Spinal cord (tissue), 10 donors: Measurements from ENCODE around the gene GNG7. TPM values are rescaled to one million over a fixed set of nuclear protein-coding genes. Genes with fewer than 3 reads are reported as not detected.

Experiments used
- DNase-seq, 6 donors: peaks; one replicate each; pipeline versions ENCODE4 v3.0.0 to v3.0.0-alpha.2; 2013 to 2015; ENCODE audit warnings: low spot score in 6 of 6, low read depth in 4 of 6
- H3K27ac ChIP-seq: one replicate; pipeline ENCODE4 v1.5.1; 2013; ENCODE audit warnings: low read depth, low read length, control low read depth
- H3K27me3 ChIP-seq: one replicate; pipeline ENCODE4 v1.6.1; 2013; ENCODE audit warnings: low read length; ENCODE audit not compliant: control insufficient read depth, insufficient read depth
- H3K36me3 ChIP-seq: one replicate; pipeline ENCODE4 v1.6.1; 2013; ENCODE audit warnings: low read length; ENCODE audit not compliant: control insufficient read depth, insufficient read depth
- H3K4me1 ChIP-seq: one replicate; pipeline ENCODE4 v1.6.1; 2013; ENCODE audit warnings: low read length; ENCODE audit not compliant: control insufficient read depth, insufficient read depth
- H3K4me3 ChIP-seq: one replicate; pipeline ENCODE4 v1.5.1; 2013; ENCODE audit warnings: low read depth, low read length, control low read depth
- H3K9me3 ChIP-seq: one replicate; pipeline ENCODE4 v1.6.1; 2013; ENCODE audit warnings: low read length; ENCODE audit not compliant: control insufficient read depth, insufficient read depth
- WGBS: methylation state at CpG from one replicate; pipeline ENCODE4 v1.1.5; 2013; ENCODE audit warnings: missing lambda C conversion rate; ENCODE audit not compliant: insufficient coverage; 5-methylcytosine and 5-hydroxymethylcytosine counted together
- long read RNA-seq, 4 donors: transcript quantifications; one replicate each; lab custom pipeline, GENCODE V29; 2026
- polyA plus RNA-seq, 2 donors: library from polyadenylated mRNA; unstranded; fragments of 120-200 nt; gene quantifications; one replicate each; pipeline ENCODE4 v1.2.1, GENCODE V29; 2013; ENCODE audit not compliant: insufficient read length in 2 of 2
- total RNA-seq, 2 donors: library from RNA; depleted of rRNA in 1 of 2; stranded (reverse); fragments of 120-200 nt in 1 of 2; fragments of >200 nt in 1 of 2; gene quantifications; one replicate each; pipeline versions ENCODE4 v1.2.3 to v1.2.4, GENCODE V29; 2013 to 2014
- donor health status: healthy.

Gene GNG7
- 10 to 100 TPM in 1 of 2 donors, 1 to 10 TPM in 1; 6.2 to 11.4 TPM for total RNA-seq
- polyA plus RNA-seq, result 10 to 100 TPM; 48.9 to 60.4 TPM
- long read RNA-seq, donor 1, full-length matches to known transcripts, result 14 of 19 reads
- long read RNA-seq, donor 1, partial matches to known transcripts, result 5 of 19 reads
- long read RNA-seq, donor 1, other reads (novel, unspliced or antisense), result 0 of 19 reads
- long read RNA-seq, donor 2, full-length matches to known transcripts, result 11 of 11 reads
- long read RNA-seq, donor 2, partial matches to known transcripts, result 0 of 11 reads
- long read RNA-seq, donor 2, other reads (novel, unspliced or antisense), result 0 of 11 reads
- long read RNA-seq, donor 3, full-length matches to known transcripts, result 19 of 19 reads
- long read RNA-seq, donor 3, partial matches to known transcripts, result 0 of 19 reads
- long read RNA-seq, donor 3, other reads (novel, unspliced or antisense), result 0 of 19 reads
- long read RNA-seq, donor 4, full-length matches to known transcripts, result 6 of 6 reads
- long read RNA-seq, donor 4, partial matches to known transcripts, result 0 of 6 reads
- long read RNA-seq, donor 4, other reads (novel, unspliced or antisense), result 0 of 6 reads

GRCh38 chr19:2702170-2703076, at the start of gene GNG7:
Gene GNG7 (minus strand): TSS chr19:2702694. CDS start chr19:2520688, 182,006 bp downstream.
- peak in 5 of 6 donors; percentile 78 to 97 (median 91) for DNase-seq
- peaks cover 33% of the 10 kb centered on the region for H3K4me1 ChIP-seq
- peak within 1 kb of the TSS; percentile 62 for H3K4me3 ChIP-seq
- no peaks in the 10 kb centered on the region for H3K9me3 ChIP-seq
- H3K36me3 ChIP-seq, result no peaks in the 10 kb centered on the region
- WGBS, result 1% methylated on average over 77 of the region's 77 CpGs
- no peaks in the 10 kb centered on the region for H3K27me3 ChIP-seq
- no peak within 1 kb of the TSS for H3K27ac ChIP-seq

GRCh38 chr19:2751438-2751830, 48.9 kb upstream of the GNG7 start:
- Histone ChIP-seq H3K4me1 (peaks cover 7% of the 10 kb centered on the region), H3K36me3 (peaks cover 39% of the 10 kb centered on the region), H3K27me3 (no peaks in the 10 kb centered on the region), H3K9me3 (no peaks in the 10 kb centered on the region), H3K27ac (no peak overlapping the region), H3K4me3 (no peak overlapping the region)
- 93% methylated on average over 20 of the region's 21 CpGs for WGBS
- DNase-seq, result no peak

- peaks cover 34% of the 10 kb centered on the region for H3K36me3 ChIP-seq
- no peak for DNase-seq
- H3K27me3 ChIP-seq, result no peaks in the 10 kb centered on the region
- H3K4me3 ChIP-seq, result no peak overlapping the region
- 78% methylated on average over 16 of the region's 17 CpGs for WGBS
- no peaks in the 10 kb centered on the region for H3K9me3 ChIP-seq
- peaks cover 7% of the 10 kb centered on the region for H3K4me1 ChIP-seq
- no peak overlapping the region for H3K27ac ChIP-seq
These were observed 48.4 kb upstream of the GNG7 start for GRCh38 chr19:2750808-2751437.

GRCh38 chr19:2747349-2747748, 44.9 kb upstream of the GNG7 start:
- no peak for DNase-seq
- peaks cover 3% of the 10 kb centered on the region for H3K27me3 ChIP-seq
- no peak overlapping the region for H3K4me3 ChIP-seq
- no peak overlapping the region for H3K27ac ChIP-seq
- H3K9me3 ChIP-seq, result no peaks in the 10 kb centered on the region
- H3K36me3 ChIP-seq, result no peaks in the 10 kb centered on the region
- peaks cover 7% of the 10 kb centered on the region for H3K4me1 ChIP-seq
- 89% methylated on average over 2 of the region's 7 CpGs for WGBS

- Histone ChIP-seq H3K9me3 (no peaks in the 10 kb centered on the region), H3K4me3 (no peak overlapping the region), H3K27ac (no peak overlapping the region), H3K27me3 (peaks cover 5% of the 10 kb centered on the region), H3K36me3 (no peaks in the 10 kb centered on the region), H3K4me1 (peaks cover 14% of the 10 kb centered on the region)
- no CpG with 5 or more reads among the region's 4 CpGs for WGBS
- DNase-seq, result no peak
These were observed 41.6 kb upstream of the GNG7 start for GRCh38 chr19:2744113-2744512.

GRCh38 chr19:2743099-2743498, 40.6 kb upstream of the GNG7 start:
- Histone ChIP-seq H3K4me3 (no peak overlapping the region), H3K27ac (no peak overlapping the region), H3K9me3 (no peaks in the 10 kb centered on the region), H3K27me3 (peaks cover 5% of the 10 kb centered on the region), H3K4me1 (peaks cover 17% of the 10 kb centered on the region), H3K36me3 (no peaks in the 10 kb centered on the region)
- DNase-seq, result no peak
- WGBS, result 80% methylated on average over 2 of the region's 8 CpGs

GRCh38 chr19:2740314-2740656, 37.8 kb upstream of the GNG7 start:
- DNase-seq, result no peak
- Histone ChIP-seq H3K27ac (no peak overlapping the region), H3K27me3 (peaks cover 5% of the 10 kb centered on the region), H3K9me3 (no peaks in the 10 kb centered on the region), H3K4me1 (peaks cover 17% of the 10 kb centered on the region), H3K4me3 (peak overlapping the region; percentile 81), H3K36me3 (peaks cover 20% of the 10 kb centered on the region)
- 59% methylated on average over 6 of the region's 13 CpGs for WGBS

- no peak within 1 kb of the TSS for H3K27ac ChIP-seq
- under 1% methylated on average over 63 of the region's 64 CpGs for WGBS
These were observed 37.3 kb upstream of the GNG7 start, which contains the start of gene SLC39A3 for GRCh38 chr19:2739602-2740313. Gene SLC39A3 (minus strand): TSS chr19:2740017. CDS start chr19:2737257, 2,760 bp downstream.

More at GRCh38 chr19:2739602-2740313, 37.3 kb upstream of the GNG7 start, which contains the start of gene SLC39A3:
- peaks cover 5% of the 10 kb centered on the region for H3K27me3 ChIP-seq
- H3K9me3 ChIP-seq, result no peaks in the 10 kb centered on the region
- peaks cover 17% of the 10 kb centered on the region for H3K4me1 ChIP-seq
- peaks cover 26% of the 10 kb centered on the region for H3K36me3 ChIP-seq
- peak within 1 kb of the TSS; percentile 81 for H3K4me3 ChIP-seq
- DNase-seq, result peak; percentile 88 to 100 (median 99)
